CD14-positive monocyte (primary cell): Measurements from ENCODE around the gene TMEM201. TPM values are rescaled to one million over a fixed set of nuclear protein-coding genes. Genes with fewer than 3 reads are reported as not detected.

ENCODE experiments used
- DNase-seq, 3 donors: peaks; one replicate each; pipeline ENCODE4 v3.0.0-alpha.2; 2011 to 2022
- H2AFZ ChIP-seq: 2 replicates; pipeline ENCODE4 v1.6.0; 2012; ENCODE audit warnings: mild to moderate bottlenecking, low read depth, low read length, inconsistent platforms; ENCODE audit not compliant: insufficient read depth, poor library complexity, severe bottlenecking
- H3K27ac ChIP-seq, 2 donors: 1 replicate in 1 of 2; 2 replicates in 1 of 2; pipeline ENCODE4 v1.5.1; 2012 to 2013; ENCODE audit warnings: low read length in 2 of 2, control low read depth in 1 of 2, inconsistent platforms in 1 of 2, low read depth in 1 of 2, mild to moderate bottlenecking in 1 of 2
- H3K27me3 ChIP-seq, 2 donors: one replicate each; pipeline versions ENCODE4 v1.6.0 to v1.6.1; 2011 to 2013; ENCODE audit warnings: low read length in 2 of 2; ENCODE audit not compliant: control insufficient read depth in 2 of 2, insufficient read depth in 2 of 2
- H3K36me3 ChIP-seq, 2 donors: replicated peaks in 1 of 2; 1 replicate in 1 of 2; 2 replicates in 1 of 2; pipeline versions ENCODE4 v1.5.1 to v1.6.1; 2012 to 2013; ENCODE audit warnings: low read length in 2 of 2, control low read depth in 1 of 2, inconsistent platforms in 1 of 2, mild to moderate bottlenecking in 1 of 2; ENCODE audit not compliant: insufficient read depth in 2 of 2, control insufficient read depth in 1 of 2
- H3K4me1 ChIP-seq, 2 donors: 1 replicate in 1 of 2; 2 replicates in 1 of 2; pipeline versions ENCODE4 v1.5.1 to v1.6.1; 2012 to 2013; ENCODE audit warnings: low read length in 2 of 2, control low read depth in 1 of 2, inconsistent platforms in 1 of 2, mild to moderate bottlenecking in 1 of 2, moderate library complexity in 1 of 2; ENCODE audit not compliant: insufficient read depth in 2 of 2, control insufficient read depth in 1 of 2
- H3K4me2 ChIP-seq: replicated peaks from 2 replicates; pipeline ENCODE3; 2012; ENCODE audit warnings: low read length, moderate library complexity, mild to moderate bottlenecking; ENCODE audit not compliant: poor library complexity, severe bottlenecking; ENCODE audit errors: extremely low read depth
- H3K4me3 ChIP-seq, 3 experiments: fragments of 200-600 bp in 1 of 3; sonication (generic) in 1 of 3; replicated peaks in 1 of 3; 1 replicate in 2 of 3; 2 replicates in 1 of 3; pipeline ENCODE4 v1.5.1; 2011 to 2013; ENCODE audit warnings: low read length in 3 of 3, mild to moderate bottlenecking in 3 of 3, control low read depth in 2 of 3, low read depth in 2 of 3, inconsistent platforms in 1 of 3, moderate library complexity in 1 of 3
- H3K79me2 ChIP-seq: 2 replicates; pipeline ENCODE4 v1.6.0; 2012; ENCODE audit warnings: mild to moderate bottlenecking, control low read depth, inconsistent platforms, low read length, moderate library complexity; ENCODE audit not compliant: insufficient read depth
- H3K9ac ChIP-seq: 2 replicates; pipeline ENCODE4 v1.6.0; 2017; ENCODE audit warnings: low read length, mild to moderate bottlenecking; ENCODE audit not compliant: insufficient read depth, poor library complexity, severe bottlenecking
- H3K9me3 ChIP-seq, 2 donors: replicated peaks in 1 of 2; 1 replicate in 1 of 2; 2 replicates in 1 of 2; pipeline versions ENCODE4 v1.5.1 to v1.6.1; 2012 to 2013; ENCODE audit warnings: low read length in 2 of 2, control low read depth in 1 of 2; ENCODE audit not compliant: control insufficient read depth in 1 of 2, insufficient read depth in 1 of 2
- H4K20me1 ChIP-seq: 2 replicates; pipeline ENCODE4 v1.6.0; 2012; ENCODE audit warnings: mild to moderate bottlenecking, low read length, control low read depth, moderate library complexity; ENCODE audit not compliant: insufficient read depth
- H3K27ac Mint-ChIP-seq, 7 donors: one replicate each; pipeline ENCODE4 v1.8.0; 2020; ENCODE audit warnings: mild to moderate bottlenecking in 7 of 7, mixed read lengths in 7 of 7, moderate library complexity in 6 of 7, inconsistent platforms in 2 of 7
- H3K27me3 Mint-ChIP-seq, 3 donors: one replicate each; pipeline ENCODE4 v1.8.0; 2021 to 2022; ENCODE audit warnings: low read depth in 3 of 3, mild to moderate bottlenecking in 3 of 3, mixed read lengths in 3 of 3, moderate library complexity in 3 of 3, inconsistent platforms in 1 of 3
- H3K36me3 Mint-ChIP-seq, 2 donors: one replicate each; pipeline ENCODE4 v1.8.0; 2020; ENCODE audit warnings: mixed read lengths in 2 of 2, inconsistent platforms in 1 of 2, mild to moderate bottlenecking in 1 of 2
- H3K4me1 Mint-ChIP-seq: one replicate; pipeline ENCODE4 v1.8.0; 2020; ENCODE audit warnings: mild to moderate bottlenecking, mixed read lengths
- H3K4me3 Mint-ChIP-seq, 2 donors: one replicate each; pipeline ENCODE4 v1.8.0; 2020; ENCODE audit warnings: mild to moderate bottlenecking in 2 of 2, mixed read lengths in 2 of 2, moderate library complexity in 1 of 2
- H3K9me3 Mint-ChIP-seq, 7 donors: one replicate each; pipeline ENCODE4 v1.8.0; 2020 to 2022; ENCODE audit warnings: mixed read lengths in 7 of 7, mild to moderate bottlenecking in 6 of 7, moderate library complexity in 6 of 7, inconsistent platforms in 2 of 7
- WGBS: methylation state at CpG from one replicate; pipeline ENCODE4 v1.1.5; 2013; ENCODE audit warnings: missing lambda C conversion rate; ENCODE audit not compliant: insufficient coverage; 5-methylcytosine and 5-hydroxymethylcytosine counted together
- intact Hi-C, 2 donors: fragments of 100-400 bp; cut with micrococcal nuclease; formaldehyde crosslinking; loops; one replicate each; pipeline versions ENCODE4 v1.15.0 to v1.15.1; 2023
- polyA plus RNA-seq, 3 donors: library from polyadenylated mRNA; depleted of rRNA in 1 of 3; unstranded in 2 of 3; stranded (reverse) in 1 of 3; fragments of 300-500 nt in 2 of 3; fragments of >200 nt in 1 of 3; fragmentation: Illumina TruSeq in 2 of 3; gene quantifications; 1 replicate in 2 of 3; 2 replicates in 1 of 3; pipeline ENCODE4 v1.2.3, GENCODE V29; 2012 to 2021
- TF ChIP-seq, protein P1 (sequence below): fragments of 200-600 bp; IDR thresholded peaks from one replicate; pipeline ENCODE4 v1.8.0; 2022; ENCODE audit warnings: antibody characterized with exemption, mild to moderate bottlenecking

TMEM201 gene
- polyA plus RNA-seq, 3 donors, result 0.37 to 3.7 (median 0.37) TPM

DNA sequence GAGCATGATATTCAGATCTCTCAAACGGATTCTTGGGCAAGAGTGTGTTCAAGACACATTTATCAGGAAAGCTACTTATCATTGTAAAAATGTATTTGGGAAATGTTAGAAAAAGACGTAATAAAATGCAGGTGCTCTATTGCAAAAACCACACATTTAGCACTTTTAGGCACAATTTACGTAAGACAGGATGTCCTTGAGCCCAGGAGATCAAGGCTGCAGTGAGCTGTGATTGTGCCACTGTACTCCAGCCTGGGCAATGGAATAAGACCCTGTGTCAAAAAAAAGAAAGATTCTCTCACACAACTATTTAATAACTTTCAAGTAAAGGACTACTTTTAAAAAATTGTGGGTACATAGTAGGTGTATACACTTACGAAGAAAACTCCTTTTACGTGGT, 31.1 kb upstream of the TMEM201 start:
- TF ChIP-seq, protein P1, sequence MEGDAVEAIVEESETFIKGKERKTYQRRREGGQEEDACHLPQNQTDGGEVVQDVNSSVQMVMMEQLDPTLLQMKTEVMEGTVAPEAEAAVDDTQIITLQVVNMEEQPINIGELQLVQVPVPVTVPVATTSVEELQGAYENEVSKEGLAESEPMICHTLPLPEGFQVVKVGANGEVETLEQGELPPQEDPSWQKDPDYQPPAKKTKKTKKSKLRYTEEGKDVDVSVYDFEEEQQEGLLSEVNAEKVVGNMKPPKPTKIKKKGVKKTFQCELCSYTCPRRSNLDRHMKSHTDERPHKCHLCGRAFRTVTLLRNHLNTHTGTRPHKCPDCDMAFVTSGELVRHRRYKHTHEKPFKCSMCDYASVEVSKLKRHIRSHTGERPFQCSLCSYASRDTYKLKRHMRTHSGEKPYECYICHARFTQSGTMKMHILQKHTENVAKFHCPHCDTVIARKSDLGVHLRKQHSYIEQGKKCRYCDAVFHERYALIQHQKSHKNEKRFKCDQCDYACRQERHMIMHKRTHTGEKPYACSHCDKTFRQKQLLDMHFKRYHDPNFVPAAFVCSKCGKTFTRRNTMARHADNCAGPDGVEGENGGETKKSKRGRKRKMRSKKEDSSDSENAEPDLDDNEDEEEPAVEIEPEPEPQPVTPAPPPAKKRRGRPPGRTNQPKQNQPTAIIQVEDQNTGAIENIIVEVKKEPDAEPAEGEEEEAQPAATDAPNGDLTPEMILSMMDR, result no peak
- Histone ChIP-seq H3K79me2 (peaks cover under 1% of the 10 kb centered on the region), H3K9me3 (no peaks in the 10 kb centered on the region), H3K36me3 (peaks cover 32 to 60% of the 10 kb centered on the region in 2 donors), H3K9ac (no peak overlapping the region), H3K27ac (no peak overlapping the region), H3K4me1 (peaks cover 5 to 10% of the 10 kb centered on the region in 2 donors), H3K4me3 (no peak overlapping the region), H2AFZ (no peak overlapping the region), H4K20me1 (peaks cover 2% of the 10 kb centered on the region), H3K27me3 (no peaks in the 10 kb centered on the region), H3K4me2 (no peak overlapping the region)
- Mint-ChIP-seq H3K4me3 (no peak overlapping the region), H3K9me3 (peaks cover 0 to 2% (median 0%) of the 10 kb centered on the region in 7 donors), H3K36me3 (peaks cover 39 to 83% of the 10 kb centered on the region in 2 donors), H3K27ac (no peak overlapping the region), H3K4me1 (peaks cover 9% of the 10 kb centered on the region), H3K27me3 (no peaks in the 10 kb centered on the region)
- intact Hi-C loops, result no loop called here
- no peak for DNase-seq
- WGBS, result 100% methylated on average over 1 of the region's 5 CpGs

DNA sequence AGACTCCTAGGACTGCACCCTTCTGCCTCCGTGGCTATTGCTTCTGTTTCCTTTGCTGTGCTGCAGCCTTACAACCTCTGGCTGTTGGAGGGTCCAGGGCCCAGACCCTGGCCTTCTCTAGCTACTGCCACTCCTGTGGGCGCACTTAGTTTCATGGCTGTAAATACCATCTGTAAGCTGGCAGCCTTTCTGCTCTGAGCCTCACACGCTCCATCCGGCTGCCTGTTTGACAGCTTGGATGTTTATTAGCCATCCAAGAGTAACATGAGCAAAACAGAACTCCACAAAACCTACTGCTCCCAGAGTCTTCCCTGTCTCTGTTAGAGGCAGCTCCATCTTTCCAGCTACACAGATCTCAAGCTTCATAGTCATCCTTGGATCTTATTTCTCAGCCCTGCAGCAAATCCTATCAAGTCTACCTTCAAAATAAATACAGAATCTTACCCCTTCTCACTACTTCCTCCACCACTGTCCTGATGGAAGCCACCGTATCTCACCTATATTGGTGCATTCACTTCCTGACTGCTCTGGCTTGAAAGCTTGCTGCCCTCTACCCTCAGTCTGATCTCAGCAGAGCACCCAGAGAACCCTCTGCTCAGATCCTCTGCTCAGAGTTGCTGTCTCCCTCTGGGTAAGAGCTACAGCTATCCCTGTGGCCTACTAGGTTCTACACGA, 30.3 kb upstream of the TMEM201 start:
- Histone ChIP-seq H3K4me2 (no peak overlapping the region), H3K27ac (no peak overlapping the region), H3K79me2 (no peaks in the 10 kb centered on the region), H3K36me3 (peaks cover 32 to 61% of the 10 kb centered on the region in 2 donors), H3K27me3 (no peaks in the 10 kb centered on the region), H3K4me3 (no peak overlapping the region), H3K9ac (no peak overlapping the region), H3K4me1 (peaks cover 5 to 10% of the 10 kb centered on the region in 2 donors), H2AFZ (no peak overlapping the region), H3K9me3 (no peaks in the 10 kb centered on the region), H4K20me1 (no peaks in the 10 kb centered on the region)
- intact Hi-C loops, result no loop called here
- peak overlapping the region in 1 of 2 donors; percentile 21 for H3K4me3 Mint-ChIP-seq
- peaks cover 9% of the 10 kb centered on the region for H3K4me1 Mint-ChIP-seq
- H3K36me3 Mint-ChIP-seq, result peaks cover 39 to 86% of the 10 kb centered on the region in 2 donors
- peaks cover 0 to 2% (median 0%) of the 10 kb centered on the region in 7 donors for H3K9me3 Mint-ChIP-seq
- 93% methylated on average over 4 of the region's 6 CpGs for WGBS
- H3K27me3 Mint-ChIP-seq, result no peaks in the 10 kb centered on the region
- DNase-seq, result no peak
- TF ChIP-seq, protein P1, result no peak
- peak overlapping the region in 1 of 7 donors; percentile 18 for H3K27ac Mint-ChIP-seq
